Stimulated activated effector memory CD8-positive, alpha-beta T cell treated with anti-CD3 and anti-CD28 coated beads, Interleukin-12 subunit alpha, Interleukin-12 subunit beta, amount 100 ng/mL, for 72 hours (primary cell): ENCODE data around the gene KCTD4.

Source experiments
- ATAC-seq: fragments of 150-1000 bp; cut with Tn5 transposase; 2 replicates; pipeline ENCODE4 v1.10.0; 2021
- DNase-seq, 2 donors: peaks; one replicate each; pipeline ENCODE4 v3.0.0; 2021 to 2022; ENCODE audit warnings: low spot score in 2 of 2
- H3K27ac Mint-ChIP-seq: one replicate; pipeline ENCODE4 v1.8.0; 2022; ENCODE audit warnings: mild to moderate bottlenecking, mixed read lengths
- H3K36me3 Mint-ChIP-seq: one replicate; pipeline ENCODE4 v1.8.0; 2022; ENCODE audit warnings: mild to moderate bottlenecking, mixed read lengths
- H3K4me1 Mint-ChIP-seq: one replicate; pipeline ENCODE4 v1.8.0; 2022; ENCODE audit warnings: mixed read lengths
- H3K4me3 Mint-ChIP-seq: one replicate; pipeline ENCODE4 v1.8.0; 2022; ENCODE audit warnings: mild to moderate bottlenecking, mixed read lengths
- H3K9me3 Mint-ChIP-seq: one replicate; pipeline ENCODE4 v1.8.0; 2022; ENCODE audit warnings: mixed read lengths

KCTD4 gene

DNA sequence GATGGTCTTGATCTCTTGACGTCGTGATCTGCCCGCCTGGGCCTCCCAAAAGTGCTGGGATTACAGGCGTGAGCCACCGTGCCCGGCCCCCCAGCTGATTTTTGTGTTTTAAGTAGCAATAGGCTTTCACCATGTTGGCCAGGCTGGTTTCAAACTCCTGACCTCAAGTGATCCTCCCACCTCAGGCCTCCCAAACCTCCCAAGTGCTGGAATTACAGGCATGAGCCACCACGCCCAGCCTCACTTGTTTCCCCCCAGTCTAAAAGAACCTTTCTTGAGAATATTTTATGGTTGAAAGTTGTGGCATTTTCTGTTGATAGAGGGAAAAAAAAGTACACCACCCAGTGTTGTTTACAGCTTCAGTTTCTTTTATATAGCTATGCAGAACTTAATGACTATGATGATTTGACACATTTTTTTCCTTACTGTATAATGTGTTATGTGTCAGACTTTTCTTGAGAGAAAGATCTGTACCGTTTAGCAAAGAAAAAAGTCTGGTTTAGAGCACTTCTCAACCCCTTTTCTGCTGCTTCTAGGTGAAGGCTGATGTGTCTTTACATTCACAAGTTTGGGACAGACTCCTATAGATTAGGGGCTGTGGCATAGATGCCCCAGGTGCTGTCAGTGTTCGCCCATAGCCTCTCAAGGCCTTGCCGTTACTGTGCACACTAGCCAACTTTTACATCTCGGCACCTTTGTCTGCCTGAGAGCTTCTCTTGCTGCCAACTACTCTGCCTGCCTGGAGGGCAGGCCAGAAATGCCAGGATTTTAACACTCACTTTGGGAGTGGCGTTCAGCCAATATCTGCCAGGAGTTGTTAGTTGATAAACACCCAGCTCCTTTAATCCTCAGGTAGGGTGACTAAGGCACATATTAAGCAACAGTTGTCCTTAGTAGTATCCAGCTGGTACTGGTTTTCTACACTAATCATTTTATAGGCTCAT, 33.0 kb downstream of the KCTD4 start:
- DNase-seq (no peak), ATAC-seq (no peak)
- Mint-ChIP-seq H3K4me3 (no peak overlapping the region), H3K27ac (no peak overlapping the region), H3K36me3 (peaks cover 10% of the 10 kb centered on the region), H3K4me1 (peaks cover 6% of the 10 kb centered on the region), H3K9me3 (no peaks in the 10 kb centered on the region)

DNA sequence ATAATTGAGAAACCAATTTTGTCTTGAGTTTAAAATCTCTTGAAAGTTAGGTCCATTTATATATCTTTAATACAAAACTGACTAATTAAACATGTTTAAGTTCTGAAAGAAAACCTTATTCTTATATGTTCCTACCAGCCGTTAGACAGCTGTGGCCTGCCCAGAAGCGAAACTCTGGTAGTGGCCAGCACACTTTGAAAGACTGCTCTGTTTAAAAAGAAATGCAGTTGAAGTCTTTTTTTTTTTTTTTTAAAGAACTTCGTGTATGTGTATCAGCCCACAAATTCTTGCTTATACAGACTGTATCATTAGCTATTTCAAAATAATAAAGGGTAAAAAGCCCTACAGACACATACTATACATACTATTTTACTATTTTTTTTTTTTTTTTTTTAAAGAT, 34.0 kb downstream of the KCTD4 start:
- Mint-ChIP-seq H3K27ac (peak overlapping the region; percentile 17), H3K4me3 (no peak overlapping the region), H3K9me3 (no peaks in the 10 kb centered on the region), H3K36me3 (peaks cover 10% of the 10 kb centered on the region), H3K4me1 (peaks cover 6% of the 10 kb centered on the region)
- ATAC-seq (no peak), DNase-seq (no peak)

DNA sequence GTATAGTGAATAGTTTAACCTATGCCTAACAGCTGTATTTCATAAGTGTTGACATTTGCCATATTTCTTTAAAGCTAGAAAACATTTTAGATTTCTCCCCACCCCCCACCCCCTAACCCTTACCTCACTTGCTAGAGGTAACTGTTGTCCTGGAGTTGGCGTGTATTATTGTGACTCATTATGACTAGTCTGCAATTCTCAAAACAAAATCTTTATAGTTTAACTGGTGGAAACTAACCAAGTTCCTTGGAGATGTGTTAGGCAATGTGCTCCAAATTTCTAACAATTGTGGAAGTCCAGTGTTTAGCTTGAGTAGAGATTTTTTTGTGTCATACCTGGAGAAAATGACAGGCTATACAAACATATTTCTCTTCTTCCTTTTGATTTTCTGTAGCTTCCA, 38.0 kb downstream of the KCTD4 start:
- Mint-ChIP-seq H3K9me3 (peaks cover 5% of the 10 kb centered on the region), H3K36me3 (peaks cover 35% of the 10 kb centered on the region), H3K4me3 (no peak overlapping the region), H3K27ac (no peak overlapping the region), H3K4me1 (no peaks in the 10 kb centered on the region)
- DNase-seq: no peak
- peak; percentile 53 for ATAC-seq

DNA sequence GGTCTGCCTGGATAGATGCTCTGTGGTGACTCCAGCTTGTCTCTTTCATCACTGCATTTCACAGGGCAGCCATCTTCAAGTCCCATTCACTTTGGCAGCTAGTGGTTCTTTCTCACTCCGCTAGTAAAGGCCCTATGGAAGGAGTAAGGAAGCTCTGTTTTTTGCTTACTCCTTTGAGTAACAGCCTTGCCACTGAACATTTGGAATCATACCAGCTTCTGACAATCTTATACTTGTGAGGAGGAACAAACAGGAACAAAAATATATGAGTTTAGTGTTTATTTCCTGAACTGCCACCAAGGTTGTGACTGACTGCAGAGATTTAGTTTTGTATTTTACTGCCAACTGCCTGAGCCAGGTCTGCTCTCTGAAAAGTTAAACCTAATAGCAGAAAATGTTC, 38.7 kb downstream of the KCTD4 start:
- Mint-ChIP-seq H3K4me3 (no peak overlapping the region), H3K36me3 (peaks cover 41% of the 10 kb centered on the region), H3K4me1 (peaks cover 1% of the 10 kb centered on the region), H3K9me3 (peaks cover 5% of the 10 kb centered on the region), H3K27ac (no peak overlapping the region)
- DNase-seq: no peak
- no peak for ATAC-seq

DNA sequence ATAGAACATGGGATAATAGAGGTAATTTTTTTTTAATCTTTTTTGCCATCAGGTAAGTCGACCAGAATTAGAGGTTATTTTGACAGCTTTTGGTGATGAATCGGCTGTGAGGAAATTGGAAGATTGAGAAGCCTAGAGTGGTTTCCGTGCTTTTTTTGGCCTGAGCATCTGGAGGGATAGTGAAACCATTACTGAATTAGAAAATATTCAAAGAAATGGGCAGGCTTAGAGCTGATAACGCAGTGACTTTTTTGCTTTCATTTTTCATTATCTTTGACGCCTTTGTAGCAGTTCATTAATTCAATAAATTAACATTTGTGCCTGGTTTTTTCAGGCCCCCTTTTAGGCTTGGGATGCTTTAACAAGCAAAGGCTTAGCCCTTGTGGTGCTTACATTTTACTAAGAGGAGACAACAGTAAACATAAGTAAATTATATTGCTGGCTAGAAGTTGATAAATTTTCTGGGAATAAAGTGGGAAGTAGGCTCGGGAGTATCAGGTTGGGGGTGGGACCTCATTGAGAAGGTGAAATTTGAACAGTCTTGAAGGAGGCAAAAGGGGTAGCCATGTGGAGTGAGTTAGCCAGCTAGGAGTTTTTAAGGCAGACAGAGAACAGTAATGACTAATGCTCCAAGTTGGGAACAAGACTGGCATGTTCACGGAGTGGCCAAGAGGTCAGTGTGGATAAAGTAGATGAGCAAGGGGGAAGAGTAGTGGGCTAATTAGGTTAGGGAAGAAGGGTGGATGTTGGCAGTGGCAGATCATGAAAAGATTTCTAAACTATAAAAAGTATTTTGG, 44.1 kb downstream of the KCTD4 start:
- no peak for ATAC-seq
- Mint-ChIP-seq H3K27ac (no peak overlapping the region), H3K4me1 (peaks cover 6% of the 10 kb centered on the region)

DNA sequence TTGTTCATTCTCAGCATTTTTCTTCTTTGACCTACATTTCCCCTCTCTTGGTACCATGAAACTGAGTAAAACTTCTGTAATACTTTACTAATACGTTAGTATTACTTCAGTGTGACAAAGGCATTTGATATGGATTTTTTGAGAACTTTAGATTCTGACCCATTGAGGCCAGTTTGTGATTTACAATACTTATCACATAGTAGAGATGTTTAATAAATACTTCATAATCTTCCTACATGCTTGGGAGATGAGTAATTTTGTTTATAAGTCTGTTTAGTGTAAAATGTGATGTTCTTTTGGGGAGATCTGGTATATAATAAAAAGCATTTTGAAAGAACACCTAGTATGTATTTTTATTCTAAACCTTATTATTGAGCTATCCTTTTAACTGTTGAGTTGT, 50.9 kb downstream of the KCTD4 start:
- peaks cover 35% of the 10 kb centered on the region for H3K36me3 Mint-ChIP-seq
- peaks cover 10% of the 10 kb centered on the region for H3K4me1 Mint-ChIP-seq
- no peak overlapping the region for H3K4me3 Mint-ChIP-seq
- no peaks in the 10 kb centered on the region for H3K9me3 Mint-ChIP-seq
- ATAC-seq: no peak
- H3K27ac Mint-ChIP-seq: no peak overlapping the region
- DNase-seq: no peak

More for the DNA sequence above, 44.1 kb downstream of the KCTD4 start:
- no peak overlapping the region for H3K4me3 Mint-ChIP-seq
- H3K36me3 Mint-ChIP-seq: peaks cover 77% of the 10 kb centered on the region
- peaks cover 5% of the 10 kb centered on the region for H3K9me3 Mint-ChIP-seq
- DNase-seq: no peak

DNA sequence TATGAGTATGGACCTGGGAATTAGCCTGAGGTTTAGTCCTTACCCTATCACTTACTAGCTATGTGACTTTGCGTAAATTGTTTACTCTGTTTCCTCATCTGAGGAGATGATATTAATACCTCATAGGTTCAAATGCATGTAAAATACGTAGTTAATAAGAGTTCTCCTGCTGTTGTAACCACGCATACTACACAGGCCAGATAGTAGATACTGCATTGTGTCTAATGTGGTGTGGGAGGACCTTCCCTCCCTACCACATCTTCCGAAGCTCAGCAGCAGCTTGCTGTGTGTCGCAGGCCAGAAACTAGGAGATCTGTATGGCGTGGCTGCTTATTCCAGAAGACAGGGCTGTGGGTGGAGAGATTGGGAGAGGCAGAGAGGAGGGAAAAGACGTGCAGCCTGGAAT, 57.5 kb downstream of the KCTD4 start:
- DNase-seq (no peak), ATAC-seq (no peak)
- Mint-ChIP-seq H3K27ac (no peak overlapping the region), H3K9me3 (no peaks in the 10 kb centered on the region), H3K4me1 (peaks cover 28% of the 10 kb centered on the region), H3K4me3 (no peak overlapping the region), H3K36me3 (peaks cover 25% of the 10 kb centered on the region)
